Progenitor cell of endocrine pancreas (in vitro differentiated cells): Measurements from ENCODE around the gene AFM. TPM values are rescaled to one million over a fixed set of nuclear protein-coding genes. Genes with fewer than 3 reads are reported as not detected.

ENCODE experiments used
- DNase-seq: peaks from one replicate; pipeline ENCODE4 v3.0.0; 2021; ENCODE audit warnings: low spot score; ENCODE audit not compliant: unreplicated experiment
- H3K27ac Mint-ChIP-seq: 2 replicates; pipeline ENCODE4 v1.8.0; 2021; ENCODE audit warnings: mild to moderate bottlenecking, moderate library complexity, mixed read lengths
- H3K27me3 Mint-ChIP-seq: 2 replicates; pipeline ENCODE4 v1.8.0; 2021; ENCODE audit warnings: mixed read lengths
- H3K36me3 Mint-ChIP-seq: 2 replicates; pipeline ENCODE4 v1.8.0; 2022; ENCODE audit warnings: mixed read lengths; ENCODE audit not compliant: insufficient read depth
- H3K4me1 Mint-ChIP-seq: 2 replicates; pipeline ENCODE4 v1.8.0; 2021; ENCODE audit warnings: low read depth, mixed read lengths
- H3K4me3 Mint-ChIP-seq: 2 replicates; pipeline ENCODE4 v1.8.0; 2021; ENCODE audit warnings: low read depth, mild to moderate bottlenecking, moderate library complexity, mixed read lengths
- H3K9me3 Mint-ChIP-seq: 2 replicates; pipeline ENCODE4 v1.8.0; 2021; ENCODE audit warnings: low read depth, mixed read lengths
- total RNA-seq: library from RNA; stranded (reverse); gene quantifications from 2 replicates; pipeline ENCODE4 v1.2.1, GENCODE V29; 2021
- TF ChIP-seq, protein P1 (sequence below): fragments of 200-600 bp; sonication (generic); IDR thresholded peaks from one replicate; pipeline ENCODE4 v1.5.0; 2021; ENCODE audit warnings: antibody characterized with exemption, mild to moderate bottlenecking; ENCODE audit not compliant: unreplicated experiment

AFM gene
- total RNA-seq, 1 donor from 2014 or later, result 0.26 TPM

DNA sequence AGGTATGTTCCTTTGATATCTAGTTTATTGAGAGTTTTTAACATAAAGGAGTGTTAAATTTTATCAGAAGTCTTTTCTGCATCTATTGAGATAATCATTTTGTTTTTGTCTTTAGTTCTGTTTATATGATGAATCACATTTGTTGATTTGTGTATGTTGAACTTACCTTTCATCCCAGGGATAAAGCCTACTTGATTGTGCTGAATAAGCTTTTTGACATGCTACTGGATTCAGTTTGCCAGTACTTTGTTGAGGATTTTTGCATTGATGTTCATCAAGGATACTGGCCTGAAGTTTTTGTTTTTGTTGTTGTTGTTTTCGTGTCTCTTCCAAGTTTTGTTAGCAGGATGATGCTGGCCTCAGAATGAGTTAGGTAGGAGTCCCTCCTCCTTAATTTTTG lies 10.8 kb upstream of the AFM start:
- H3K9me3 Mint-ChIP-seq, result peaks cover 39% of the 10 kb centered on the region
- no peak for DNase-seq
- TF ChIP-seq, protein P1, sequence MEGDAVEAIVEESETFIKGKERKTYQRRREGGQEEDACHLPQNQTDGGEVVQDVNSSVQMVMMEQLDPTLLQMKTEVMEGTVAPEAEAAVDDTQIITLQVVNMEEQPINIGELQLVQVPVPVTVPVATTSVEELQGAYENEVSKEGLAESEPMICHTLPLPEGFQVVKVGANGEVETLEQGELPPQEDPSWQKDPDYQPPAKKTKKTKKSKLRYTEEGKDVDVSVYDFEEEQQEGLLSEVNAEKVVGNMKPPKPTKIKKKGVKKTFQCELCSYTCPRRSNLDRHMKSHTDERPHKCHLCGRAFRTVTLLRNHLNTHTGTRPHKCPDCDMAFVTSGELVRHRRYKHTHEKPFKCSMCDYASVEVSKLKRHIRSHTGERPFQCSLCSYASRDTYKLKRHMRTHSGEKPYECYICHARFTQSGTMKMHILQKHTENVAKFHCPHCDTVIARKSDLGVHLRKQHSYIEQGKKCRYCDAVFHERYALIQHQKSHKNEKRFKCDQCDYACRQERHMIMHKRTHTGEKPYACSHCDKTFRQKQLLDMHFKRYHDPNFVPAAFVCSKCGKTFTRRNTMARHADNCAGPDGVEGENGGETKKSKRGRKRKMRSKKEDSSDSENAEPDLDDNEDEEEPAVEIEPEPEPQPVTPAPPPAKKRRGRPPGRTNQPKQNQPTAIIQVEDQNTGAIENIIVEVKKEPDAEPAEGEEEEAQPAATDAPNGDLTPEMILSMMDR, result no peak
- H3K4me1 Mint-ChIP-seq, result no peaks in the 10 kb centered on the region
- H3K4me3 Mint-ChIP-seq, result no peak overlapping the region
- no peak overlapping the region for H3K27ac Mint-ChIP-seq
- H3K27me3 Mint-ChIP-seq, result no peaks in the 10 kb centered on the region
- H3K36me3 Mint-ChIP-seq, result peaks cover 2% of the 10 kb centered on the region

DNA sequence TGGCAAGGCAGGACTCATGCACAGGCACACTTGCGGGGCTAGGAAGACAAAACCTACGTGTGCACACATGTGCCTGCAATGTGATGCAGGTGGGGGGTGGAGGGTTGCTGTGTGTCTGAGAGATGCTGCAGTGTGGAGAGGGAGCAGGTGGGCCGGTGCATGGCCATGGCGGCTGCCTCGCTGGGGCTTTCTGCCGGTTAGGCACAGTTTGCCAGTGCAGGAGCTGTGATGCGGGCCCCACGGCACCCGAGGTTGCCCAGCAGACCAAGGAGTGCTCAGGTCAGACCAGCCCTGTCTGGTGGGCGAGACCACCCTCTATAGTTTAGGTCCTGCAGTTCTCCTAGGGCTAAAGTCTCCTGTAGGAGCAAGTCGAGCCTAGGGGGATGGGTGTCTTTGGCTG lies 4.4 kb upstream of the AFM start:
- TF ChIP-seq, protein P1, result no peak
- peaks cover 26% of the 10 kb centered on the region for H3K9me3 Mint-ChIP-seq
- H3K4me1 Mint-ChIP-seq, result peaks cover 7% of the 10 kb centered on the region
- H3K27ac Mint-ChIP-seq, result no peak overlapping the region
- H3K4me3 Mint-ChIP-seq, result no peak overlapping the region
- no peaks in the 10 kb centered on the region for H3K27me3 Mint-ChIP-seq
- H3K36me3 Mint-ChIP-seq, result peaks cover 4% of the 10 kb centered on the region
- no peak for DNase-seq

GRCh38 chr4:73479323-73479722 lies 2.2 kb upstream of the AFM start:
- no peaks in the 10 kb centered on the region for H3K27me3 Mint-ChIP-seq
- peaks cover 10% of the 10 kb centered on the region for H3K9me3 Mint-ChIP-seq
- H3K4me1 Mint-ChIP-seq, result peaks cover 10% of the 10 kb centered on the region
- H3K36me3 Mint-ChIP-seq, result peaks cover 4% of the 10 kb centered on the region
- H3K27ac Mint-ChIP-seq, result no peak overlapping the region
- TF ChIP-seq, protein P1, result no peak
- H3K4me3 Mint-ChIP-seq, result no peak overlapping the region
- DNase-seq, result no peak

DNA sequence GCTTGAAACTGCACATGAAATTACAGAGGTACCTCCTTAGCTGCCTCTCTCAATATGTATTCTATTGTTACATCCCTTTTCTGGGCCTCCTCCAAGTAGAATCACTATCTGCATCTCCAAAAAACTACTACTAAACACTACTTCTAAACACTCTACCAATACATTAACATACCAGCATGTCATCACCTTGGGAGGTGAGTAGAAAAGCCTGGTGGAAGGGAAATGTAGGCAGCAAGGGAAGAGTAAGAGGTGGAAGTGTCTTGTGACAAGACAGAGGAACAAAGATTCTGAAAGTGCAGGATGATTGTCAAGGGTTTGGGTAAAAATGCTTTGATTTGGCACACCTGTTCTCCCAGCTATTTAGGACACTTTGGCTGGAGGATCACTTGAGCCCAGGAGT lies 3.5 kb downstream of the AFM start:
- H3K4me3 Mint-ChIP-seq, result no peak overlapping the region
- peaks cover 14% of the 10 kb centered on the region for H3K4me1 Mint-ChIP-seq
- H3K36me3 Mint-ChIP-seq, result no peaks in the 10 kb centered on the region
- DNase-seq, result no peak
- H3K27me3 Mint-ChIP-seq, result peaks cover 4% of the 10 kb centered on the region
- no peak overlapping the region for H3K27ac Mint-ChIP-seq
- peaks cover 4% of the 10 kb centered on the region for H3K9me3 Mint-ChIP-seq
- TF ChIP-seq, protein P1, result no peak

DNA sequence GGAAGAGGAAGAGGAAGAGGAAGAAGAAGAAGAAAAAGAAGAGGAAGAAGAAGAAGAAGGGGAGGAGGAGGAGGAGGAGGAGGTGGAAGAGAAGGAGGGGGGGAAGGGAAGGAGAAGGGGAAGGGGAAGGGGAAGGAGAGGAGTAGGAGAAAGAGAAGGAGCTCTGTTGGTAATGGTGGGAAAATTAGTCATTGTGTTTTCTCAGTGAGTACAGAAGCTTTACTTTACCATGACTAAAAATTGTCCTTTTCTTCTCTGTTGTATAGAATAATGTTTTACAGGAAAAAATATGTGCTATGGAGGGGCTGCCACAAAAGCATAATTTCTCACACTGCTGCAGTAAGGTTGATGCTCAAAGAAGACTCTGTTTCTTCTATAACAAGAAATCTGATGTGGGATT lies 4.1 kb downstream of the AFM start:
- no peaks in the 10 kb centered on the region for H3K36me3 Mint-ChIP-seq
- H3K27me3 Mint-ChIP-seq, result peaks cover 4% of the 10 kb centered on the region
- H3K27ac Mint-ChIP-seq, result no peak overlapping the region
- DNase-seq, result no peak
- peaks cover 14% of the 10 kb centered on the region for H3K4me1 Mint-ChIP-seq
- peaks cover 4% of the 10 kb centered on the region for H3K9me3 Mint-ChIP-seq
- no peak overlapping the region for H3K4me3 Mint-ChIP-seq
- TF ChIP-seq, protein P1, result no peak
